ENCODE results near the gene SLC2A14.
A peak's percentile ranks its signal among the peaks of the same experiment; 100 is the strongest.
"Not testable (repeated sequence)": the region's sequence is repeated elsewhere in the genome, so short reads cannot be mapped to it uniquely, and the experiment has no call there.

Gene SLC2A14

GRCh38 chr12:7869137-7869536 is 3.6 kb downstream of the SLC2A14 start:
- no peak overlapping the region for H2AFZ ChIP-seq (ENCODE audit: low read length, unreplicated experiment)
- peaks cover 33% of the 10 kb centered on the region for H3K27me3 ChIP-seq (ENCODE audit: insufficient read depth, low read length)
- no peak overlapping the region for H3K4me3 ChIP-seq (ENCODE audit: low read depth, low read length)
- H3K36me3 ChIP-seq (ENCODE audit: insufficient read depth, low read length), result no peaks in the 10 kb centered on the region
- no peaks in the 10 kb centered on the region for H3K79me2 ChIP-seq (ENCODE audit: control insufficient read depth, insufficient read depth, low read length, unreplicated experiment)
- no peak overlapping the region for H3K27ac ChIP-seq (ENCODE audit: low read depth, low read length)
- H3K4me1 ChIP-seq (ENCODE audit: control insufficient read depth, insufficient read depth, low read length, unreplicated experiment), result no peaks in the 10 kb centered on the region

DNA sequence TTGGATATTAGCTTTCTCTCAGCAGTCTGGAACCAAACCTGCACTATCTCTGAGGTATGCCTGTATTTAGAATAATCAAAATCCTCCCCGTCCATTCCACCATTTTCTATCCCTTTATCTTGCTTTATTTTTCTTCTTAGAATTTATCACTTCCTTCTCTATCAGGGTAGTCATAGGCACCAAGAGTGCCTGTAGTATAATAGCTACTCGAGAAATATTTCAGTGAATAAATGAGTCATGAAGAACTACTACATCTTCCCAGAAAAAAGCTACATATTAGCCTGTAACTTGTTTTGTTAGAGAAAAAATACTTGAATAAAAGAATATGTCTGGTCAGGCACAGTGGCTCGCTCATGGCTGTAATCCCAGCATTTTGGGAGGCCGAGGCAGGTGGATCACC is 4.3 kb downstream of the SLC2A14 start:
- Histone ChIP-seq H3K36me3 (ENCODE audit: insufficient read depth, low read length) (no peaks in the 10 kb centered on the region), H3K27me3 (ENCODE audit: insufficient read depth, low read length) (peaks cover 27% of the 10 kb centered on the region), H3K79me2 (ENCODE audit: control insufficient read depth, insufficient read depth, low read length, unreplicated experiment) (no peaks in the 10 kb centered on the region), H3K4me1 (ENCODE audit: control insufficient read depth, insufficient read depth, low read length, unreplicated experiment) (no peaks in the 10 kb centered on the region), H3K27ac (ENCODE audit: low read depth, low read length) (no peak overlapping the region), H2AFZ (ENCODE audit: low read length, unreplicated experiment) (no peak overlapping the region), H3K4me3 (ENCODE audit: low read depth, low read length) (no peak overlapping the region)

DNA sequence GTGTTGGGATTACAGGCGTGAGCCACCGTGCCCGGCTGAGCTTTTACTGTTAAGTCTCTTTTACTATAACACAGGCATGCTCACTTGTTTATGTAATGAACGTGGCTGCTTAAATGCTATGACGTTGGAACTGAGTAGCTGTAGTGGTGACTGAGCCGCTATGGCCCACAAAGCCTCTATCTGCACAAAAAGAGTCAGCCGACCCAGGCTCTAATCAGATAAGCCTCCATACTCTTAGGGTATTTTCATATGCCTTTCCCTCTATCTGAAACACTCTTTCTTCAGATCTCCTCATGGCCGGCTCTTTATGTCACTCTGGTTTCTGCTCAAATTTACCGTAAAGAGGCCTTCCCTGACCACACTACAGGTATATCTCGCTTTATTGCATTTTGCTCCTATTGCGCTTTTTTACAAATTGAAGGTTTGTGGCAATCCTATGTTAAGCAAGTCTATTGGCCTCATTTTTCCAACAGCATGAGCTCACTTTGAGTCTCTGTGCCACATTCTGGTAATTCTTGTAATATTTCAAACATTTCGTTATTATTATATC is 8.0 kb downstream of the SLC2A14 start:
- Histone ChIP-seq H3K4me1 (ENCODE audit: control insufficient read depth, insufficient read depth, low read length, unreplicated experiment) (peaks cover 6% of the 10 kb centered on the region), H3K27me3 (ENCODE audit: insufficient read depth, low read length) (no peaks in the 10 kb centered on the region), H3K36me3 (ENCODE audit: insufficient read depth, low read length) (no peaks in the 10 kb centered on the region), H3K4me3 (ENCODE audit: low read depth, low read length) (no peak overlapping the region), H3K27ac (ENCODE audit: low read depth, low read length) (no peak overlapping the region), H2AFZ (ENCODE audit: low read length, unreplicated experiment) (no peak overlapping the region), H3K79me2 (ENCODE audit: control insufficient read depth, insufficient read depth, low read length, unreplicated experiment) (no peaks in the 10 kb centered on the region)

GRCh38 chr12:7862814-7863348 is 9.8 kb downstream of the SLC2A14 start:
- not testable (repeated sequence) for H3K36me3 ChIP-seq (ENCODE audit: insufficient read depth, low read length); H3K27me3 ChIP-seq (ENCODE audit: insufficient read depth, low read length); H3K79me2 ChIP-seq (ENCODE audit: control insufficient read depth, insufficient read depth, low read length, unreplicated experiment); H2AFZ ChIP-seq (ENCODE audit: low read length, unreplicated experiment); H3K4me3 ChIP-seq (ENCODE audit: low read depth, low read length); H3K27ac ChIP-seq (ENCODE audit: low read depth, low read length)
- peaks cover 17% of the 10 kb centered on the region for H3K4me1 ChIP-seq (ENCODE audit: control insufficient read depth, insufficient read depth, low read length, unreplicated experiment)

GRCh38 chr12:7862301-7862700 is 10.4 kb downstream of the SLC2A14 start:
- not testable (repeated sequence) for H3K4me3 ChIP-seq (ENCODE audit: low read depth, low read length); H3K79me2 ChIP-seq (ENCODE audit: control insufficient read depth, insufficient read depth, low read length, unreplicated experiment); H3K27ac ChIP-seq (ENCODE audit: low read depth, low read length); H3K36me3 ChIP-seq (ENCODE audit: insufficient read depth, low read length); H3K27me3 ChIP-seq (ENCODE audit: insufficient read depth, low read length); H2AFZ ChIP-seq (ENCODE audit: low read length, unreplicated experiment)
- peaks cover 17% of the 10 kb centered on the region for H3K4me1 ChIP-seq (ENCODE audit: control insufficient read depth, insufficient read depth, low read length, unreplicated experiment)

DNA sequence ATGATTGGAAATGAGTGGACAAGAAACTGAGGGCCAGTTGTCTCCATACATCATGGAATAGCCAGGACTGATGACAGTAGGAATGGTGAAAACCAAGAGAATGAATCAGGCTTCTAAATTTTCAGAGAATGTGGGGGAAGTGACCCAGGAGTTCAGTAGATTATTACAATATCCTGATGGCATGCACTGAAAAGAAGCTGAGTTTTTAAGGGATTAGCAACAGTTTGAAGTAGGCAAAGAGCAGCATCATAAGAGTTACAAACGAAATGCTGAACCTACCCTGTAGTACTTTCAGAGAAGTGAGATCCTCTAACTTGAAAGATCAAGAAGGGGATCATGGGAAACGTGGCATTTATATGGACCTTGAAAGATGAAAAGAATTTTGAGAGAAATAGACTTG is 13.2 kb downstream of the SLC2A14 start:
- Histone ChIP-seq H3K4me1 (ENCODE audit: control insufficient read depth, insufficient read depth, low read length, unreplicated experiment) (peaks cover 17% of the 10 kb centered on the region), H3K79me2 (ENCODE audit: control insufficient read depth, insufficient read depth, low read length, unreplicated experiment) (no peaks in the 10 kb centered on the region), H3K4me3 (ENCODE audit: low read depth, low read length) (no peak overlapping the region), H3K36me3 (ENCODE audit: insufficient read depth, low read length) (no peaks in the 10 kb centered on the region), H3K27me3 (ENCODE audit: insufficient read depth, low read length) (no peaks in the 10 kb centered on the region), H2AFZ (ENCODE audit: low read length, unreplicated experiment) (peak overlapping the region; percentile 93), H3K27ac (ENCODE audit: low read depth, low read length) (peak overlapping the region; percentile 77)

GRCh38 chr12:7857971-7858370 is 14.7 kb downstream of the SLC2A14 start:
- Histone ChIP-seq H3K27me3 (ENCODE audit: insufficient read depth, low read length) (no peaks in the 10 kb centered on the region), H3K36me3 (ENCODE audit: insufficient read depth, low read length) (no peaks in the 10 kb centered on the region), H2AFZ (ENCODE audit: low read length, unreplicated experiment) (no peak overlapping the region)

GRCh38 chr12:7856516-7856915 is 16.2 kb downstream of the SLC2A14 start:
- H3K36me3 ChIP-seq (ENCODE audit: insufficient read depth, low read length), result no peaks in the 10 kb centered on the region
- H2AFZ ChIP-seq (ENCODE audit: low read length, unreplicated experiment), result peak overlapping the region; percentile 14
- peaks cover 17% of the 10 kb centered on the region for H3K4me1 ChIP-seq (ENCODE audit: control insufficient read depth, insufficient read depth, low read length, unreplicated experiment)
- H3K79me2 ChIP-seq (ENCODE audit: control insufficient read depth, insufficient read depth, low read length, unreplicated experiment), result no peaks in the 10 kb centered on the region
- H3K27me3 ChIP-seq (ENCODE audit: insufficient read depth, low read length), result no peaks in the 10 kb centered on the region; the same call in 1 of the 2 replicates
- H3K4me3 ChIP-seq (ENCODE audit: low read depth, low read length), result no peak overlapping the region
- no peak overlapping the region for H3K27ac ChIP-seq (ENCODE audit: low read depth, low read length)

More at GRCh38 chr12:7857971-7858370, 14.7 kb downstream of the SLC2A14 start:
- Histone ChIP-seq H3K79me2 (ENCODE audit: control insufficient read depth, insufficient read depth, low read length, unreplicated experiment) (no peaks in the 10 kb centered on the region), H3K4me3 (ENCODE audit: low read depth, low read length) (no peak overlapping the region), H3K27ac (ENCODE audit: low read depth, low read length) (no peak overlapping the region), H3K4me1 (ENCODE audit: control insufficient read depth, insufficient read depth, low read length, unreplicated experiment) (peaks cover 17% of the 10 kb centered on the region)

DNA sequence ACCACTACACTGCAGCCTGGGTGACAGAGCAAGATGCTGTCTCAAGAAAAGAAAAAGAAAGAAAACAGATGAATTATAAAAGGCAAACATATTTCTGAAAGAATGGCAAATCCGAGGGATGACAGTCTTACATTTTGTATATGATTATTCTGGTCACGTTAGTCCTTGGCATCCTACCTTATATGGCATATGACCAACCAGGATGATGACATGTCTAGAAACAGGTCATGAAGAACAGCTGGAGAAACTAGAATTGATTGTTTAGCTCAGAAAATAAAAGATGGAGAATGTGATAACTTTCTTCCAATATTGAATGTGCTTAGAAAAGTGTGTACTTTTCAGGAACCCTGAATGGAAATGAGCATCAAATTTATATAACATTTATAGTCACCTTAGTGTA is 19.2 kb downstream of the SLC2A14 start:
- Histone ChIP-seq H3K79me2 (ENCODE audit: control insufficient read depth, insufficient read depth, low read length, unreplicated experiment) (no peaks in the 10 kb centered on the region), H3K36me3 (ENCODE audit: insufficient read depth, low read length) (no peaks in the 10 kb centered on the region), H3K27ac (ENCODE audit: low read depth, low read length) (no peak overlapping the region), H3K4me1 (ENCODE audit: control insufficient read depth, insufficient read depth, low read length, unreplicated experiment) (no peaks in the 10 kb centered on the region), H3K27me3 (ENCODE audit: insufficient read depth, low read length) (no peaks in the 10 kb centered on the region; the same call in 1 of the 2 replicates), H2AFZ (ENCODE audit: low read length, unreplicated experiment) (no peak overlapping the region), H3K4me3 (ENCODE audit: low read depth, low read length) (no peak overlapping the region)

- not testable (repeated sequence) for H3K79me2 ChIP-seq (ENCODE audit: control insufficient read depth, insufficient read depth, low read length, unreplicated experiment); H3K36me3 ChIP-seq (ENCODE audit: insufficient read depth, low read length); H3K4me3 ChIP-seq (ENCODE audit: low read depth, low read length)
Measured at GRCh38 chr12:7851622-7852081, 21.1 kb downstream of the SLC2A14 start.

GRCh38 chr12:7850099-7850498 is 22.6 kb downstream of the SLC2A14 start:
- H3K79me2 ChIP-seq (ENCODE audit: control insufficient read depth, insufficient read depth, low read length, unreplicated experiment); H3K27me3 ChIP-seq (ENCODE audit: insufficient read depth, low read length); H3K4me1 ChIP-seq (ENCODE audit: control insufficient read depth, insufficient read depth, low read length, unreplicated experiment); H3K27ac ChIP-seq (ENCODE audit: low read depth, low read length); H3K36me3 ChIP-seq (ENCODE audit: insufficient read depth, low read length); H3K4me3 ChIP-seq (ENCODE audit: low read depth, low read length); H2AFZ ChIP-seq (ENCODE audit: low read length, unreplicated experiment): not testable (repeated sequence)

More at GRCh38 chr12:7851622-7852081, 21.1 kb downstream of the SLC2A14 start:
- H3K4me1 ChIP-seq (ENCODE audit: control insufficient read depth, insufficient read depth, low read length, unreplicated experiment); H3K27ac ChIP-seq (ENCODE audit: low read depth, low read length); H2AFZ ChIP-seq (ENCODE audit: low read length, unreplicated experiment); H3K27me3 ChIP-seq (ENCODE audit: insufficient read depth, low read length): not testable (repeated sequence)

All from ACC112 (cell line).